ENCODE results near the gene CHD9.

DNA sequence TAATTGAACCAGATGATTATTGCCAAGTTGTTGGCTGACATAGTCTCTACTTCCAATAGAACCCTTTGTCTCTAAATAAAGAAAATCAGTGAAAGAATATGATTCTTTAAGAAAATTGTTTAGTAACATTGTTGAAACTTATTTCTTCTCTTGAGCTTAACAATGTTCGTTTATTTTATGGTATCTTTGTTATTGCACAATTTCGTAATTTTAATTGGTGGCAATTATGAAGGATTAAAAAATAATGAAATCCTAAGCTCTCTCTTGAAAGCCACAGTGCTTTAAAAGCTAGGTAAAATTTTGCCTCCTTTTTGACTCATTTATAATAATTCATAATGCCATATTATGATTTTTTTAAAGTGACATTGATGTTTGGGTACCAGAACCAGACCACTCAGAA, 230.4 kb downstream of the CHD9 start:
- TF ChIP-seq, protein P1, sequence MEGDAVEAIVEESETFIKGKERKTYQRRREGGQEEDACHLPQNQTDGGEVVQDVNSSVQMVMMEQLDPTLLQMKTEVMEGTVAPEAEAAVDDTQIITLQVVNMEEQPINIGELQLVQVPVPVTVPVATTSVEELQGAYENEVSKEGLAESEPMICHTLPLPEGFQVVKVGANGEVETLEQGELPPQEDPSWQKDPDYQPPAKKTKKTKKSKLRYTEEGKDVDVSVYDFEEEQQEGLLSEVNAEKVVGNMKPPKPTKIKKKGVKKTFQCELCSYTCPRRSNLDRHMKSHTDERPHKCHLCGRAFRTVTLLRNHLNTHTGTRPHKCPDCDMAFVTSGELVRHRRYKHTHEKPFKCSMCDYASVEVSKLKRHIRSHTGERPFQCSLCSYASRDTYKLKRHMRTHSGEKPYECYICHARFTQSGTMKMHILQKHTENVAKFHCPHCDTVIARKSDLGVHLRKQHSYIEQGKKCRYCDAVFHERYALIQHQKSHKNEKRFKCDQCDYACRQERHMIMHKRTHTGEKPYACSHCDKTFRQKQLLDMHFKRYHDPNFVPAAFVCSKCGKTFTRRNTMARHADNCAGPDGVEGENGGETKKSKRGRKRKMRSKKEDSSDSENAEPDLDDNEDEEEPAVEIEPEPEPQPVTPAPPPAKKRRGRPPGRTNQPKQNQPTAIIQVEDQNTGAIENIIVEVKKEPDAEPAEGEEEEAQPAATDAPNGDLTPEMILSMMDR (conservative IDR thresholded peaks at IDR 0.05), result no peak
- no peak for TF ChIP-seq ZFX (IDR thresholded peaks at IDR 0.05)

Measured in C4-2B (cell line).